NCI-H2171 treated with DMSO at 0.1 percent for 48 hours (cell line): Measurements from ENCODE around the gene RASSF8.

Experiments used
- DNase-seq: peaks from one replicate; lab custom pipeline; 2025; lab: John Stamatoyannopoulos, UW

The RASSF8 gene

DNA sequence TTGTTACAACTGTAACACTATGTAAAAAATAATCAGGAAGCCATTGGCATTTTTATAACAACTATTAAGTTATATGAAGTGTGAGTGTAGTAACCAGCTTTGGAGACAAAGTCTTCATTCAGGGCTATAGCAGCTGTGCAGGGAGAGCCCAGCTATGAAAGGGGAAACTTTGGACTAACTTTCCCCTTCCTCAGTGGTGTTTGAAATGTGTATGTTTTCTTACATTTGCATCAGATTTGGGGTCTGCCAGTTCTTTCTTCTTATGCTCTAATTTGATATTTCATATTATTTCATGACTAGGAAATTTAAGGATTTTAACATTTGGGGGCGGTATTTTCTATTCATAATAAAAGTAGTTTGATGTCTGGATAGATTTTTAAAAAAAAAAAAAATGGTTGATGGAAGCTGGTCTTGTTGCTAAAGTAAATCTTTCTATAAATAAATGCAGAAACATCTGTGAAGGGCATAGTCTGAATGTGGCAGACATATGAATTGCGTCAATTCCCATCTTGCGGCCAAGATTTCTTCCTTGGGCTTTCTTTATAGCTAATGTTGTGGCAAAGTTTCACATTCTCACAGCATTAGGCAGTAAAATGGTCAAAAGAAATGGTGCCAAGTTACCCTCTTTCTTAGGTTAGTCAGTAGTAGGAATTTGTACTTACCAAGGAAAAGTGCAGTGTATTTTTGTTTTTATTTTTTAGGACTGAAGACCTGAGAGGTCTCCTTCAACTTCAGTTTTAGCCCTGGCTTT is 35.6 kb downstream of the RASSF8 start:
- DNase-seq = no peak

DNA sequence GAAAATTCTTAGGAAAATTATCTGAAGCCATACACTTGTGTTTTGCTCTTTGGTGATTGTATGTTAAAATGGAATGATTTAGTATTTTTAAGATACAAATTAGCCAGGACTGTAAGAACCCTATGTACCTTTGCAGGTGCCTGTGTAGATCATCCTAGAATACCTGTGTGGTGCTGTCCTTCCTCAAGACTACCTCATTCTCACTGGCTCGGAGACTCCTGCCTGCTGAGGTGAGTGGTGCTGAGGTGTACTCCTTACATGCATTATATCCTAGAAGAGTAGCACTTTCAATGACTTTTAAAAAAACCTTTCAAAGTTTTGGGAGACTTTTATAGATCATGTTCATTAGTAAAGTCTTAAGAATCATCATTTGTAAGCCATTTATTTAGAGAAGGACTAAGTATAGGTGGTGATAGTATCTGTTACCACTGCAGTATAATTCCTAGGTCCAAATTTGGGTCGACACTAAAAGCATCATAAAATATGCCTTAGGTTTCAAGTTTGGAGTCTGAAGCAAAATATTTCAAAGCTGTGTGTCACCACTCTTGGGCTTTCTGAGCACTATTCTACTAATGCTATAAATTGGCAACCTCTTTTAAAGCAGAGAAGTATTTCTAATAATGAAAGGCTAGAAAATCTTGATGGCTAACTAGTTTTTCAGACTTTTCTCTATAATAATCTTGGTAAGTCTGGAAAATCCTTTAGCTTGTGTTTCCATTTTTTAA is 36.6 kb downstream of the RASSF8 start:
- DNase-seq = no peak

DNA sequence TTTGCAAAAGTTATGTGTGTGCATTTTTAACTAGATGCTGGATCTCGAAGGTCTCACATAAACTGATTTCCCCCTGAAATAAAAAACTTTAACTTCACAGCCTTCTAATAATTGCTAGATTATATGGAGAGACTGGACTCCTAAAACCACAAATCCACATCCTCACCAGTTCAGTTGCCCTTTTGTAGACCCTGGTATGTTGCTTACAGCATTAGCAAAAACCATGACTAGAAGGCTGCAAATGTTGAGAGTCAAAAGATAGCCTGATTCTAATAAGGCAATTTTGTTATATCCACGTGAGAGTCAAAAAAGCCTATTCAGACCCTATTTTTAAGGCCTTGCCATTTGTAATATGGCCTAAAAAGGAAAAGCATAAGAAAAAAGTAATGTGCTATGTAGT is 37.4 kb downstream of the RASSF8 start:
- no peak for DNase-seq

DNA sequence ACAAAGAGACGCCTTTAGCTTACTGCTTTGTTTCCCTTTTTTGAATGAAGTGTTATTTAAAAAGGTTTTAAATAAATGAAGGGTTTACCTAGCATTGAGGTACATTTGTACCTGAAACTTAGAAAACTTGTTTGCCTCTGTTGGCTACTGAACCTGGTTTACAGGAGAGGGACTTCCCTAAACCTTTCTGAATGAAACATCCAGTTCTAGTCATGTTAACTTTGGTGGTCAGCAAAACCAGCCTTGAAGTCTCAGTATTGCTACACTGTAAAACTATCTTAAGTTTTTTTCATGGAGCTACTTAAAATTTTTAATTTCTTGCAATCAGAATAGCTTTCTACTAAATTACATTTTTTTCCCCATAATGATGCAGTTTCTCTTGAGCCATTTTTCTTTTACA is 38.2 kb downstream of the RASSF8 start:
- no peak for DNase-seq

DNA sequence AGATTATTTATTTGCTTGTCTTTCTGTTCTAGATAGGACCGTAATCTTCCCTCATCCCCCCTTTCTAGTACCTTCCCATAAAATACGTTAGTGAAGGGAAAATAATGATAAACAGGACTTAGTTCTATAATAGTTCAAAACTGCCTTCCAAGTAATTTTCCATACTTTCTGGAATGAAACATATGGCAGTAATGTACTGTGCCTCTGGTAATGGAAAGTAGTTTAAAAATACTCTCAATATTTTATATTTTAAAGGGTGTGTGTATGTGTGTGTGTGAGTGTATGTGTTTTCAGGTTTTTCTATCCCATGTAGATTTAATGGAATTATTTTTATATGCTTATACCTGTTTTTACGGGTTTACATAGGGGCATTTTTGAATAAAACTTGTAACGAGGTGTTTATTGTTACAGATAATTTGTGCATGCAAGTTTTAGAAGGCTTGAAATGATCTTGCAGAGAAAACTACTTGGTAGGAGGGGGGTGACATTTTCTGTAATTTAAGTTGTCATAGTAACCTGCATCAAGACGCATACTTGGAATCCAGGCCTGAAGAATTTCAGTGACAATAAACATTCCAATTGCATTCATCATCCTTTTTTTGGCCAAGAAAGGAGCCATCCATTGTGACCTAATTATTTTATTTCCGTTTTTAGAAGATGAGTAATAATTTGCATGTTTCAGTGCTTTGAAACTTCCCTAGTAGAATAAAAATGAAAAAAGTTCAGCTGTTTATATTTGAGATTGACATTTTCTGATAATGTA is 38.9 kb downstream of the RASSF8 start:
- DNase-seq = no peak

DNA sequence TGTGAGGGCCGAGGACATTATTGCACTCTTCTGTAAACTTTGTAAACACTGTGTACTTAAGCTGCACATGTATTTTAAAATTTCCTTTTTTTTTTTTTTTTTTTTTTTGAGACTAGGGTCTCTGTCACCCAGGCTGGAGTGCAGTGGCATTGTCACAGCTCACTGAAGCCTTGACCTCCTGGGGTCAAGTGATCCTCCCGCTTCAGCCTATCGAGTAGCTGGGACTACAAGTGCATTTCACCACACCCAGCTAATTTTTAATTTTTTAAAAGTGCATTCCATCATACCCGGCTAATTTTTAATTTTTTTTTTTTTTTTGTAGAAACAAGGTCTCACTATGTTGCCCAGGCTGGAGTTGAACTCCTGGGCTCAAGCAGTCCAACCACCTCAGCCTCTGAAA is 42.4 kb downstream of the RASSF8 start:
- DNase-seq = no peak

DNA sequence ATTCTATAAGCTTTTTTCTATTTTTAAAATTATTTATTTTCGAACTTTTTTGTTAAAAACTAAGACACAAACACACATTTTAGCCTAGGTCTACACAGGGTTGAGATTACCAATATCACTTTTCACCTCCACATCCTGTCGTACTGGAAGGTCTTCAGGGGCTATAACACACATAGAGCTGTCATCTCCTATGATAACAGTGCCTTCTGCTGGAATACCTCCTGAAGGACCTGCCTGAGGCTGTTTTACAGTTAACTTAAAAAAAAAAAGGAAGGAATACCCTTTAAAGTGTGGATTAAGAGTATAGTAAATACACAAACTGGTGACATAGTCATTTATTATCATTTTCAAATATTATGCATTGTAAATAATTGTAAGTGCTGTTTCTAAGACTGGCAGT is 43.0 kb downstream of the RASSF8 start:
- no peak for DNase-seq

DNA sequence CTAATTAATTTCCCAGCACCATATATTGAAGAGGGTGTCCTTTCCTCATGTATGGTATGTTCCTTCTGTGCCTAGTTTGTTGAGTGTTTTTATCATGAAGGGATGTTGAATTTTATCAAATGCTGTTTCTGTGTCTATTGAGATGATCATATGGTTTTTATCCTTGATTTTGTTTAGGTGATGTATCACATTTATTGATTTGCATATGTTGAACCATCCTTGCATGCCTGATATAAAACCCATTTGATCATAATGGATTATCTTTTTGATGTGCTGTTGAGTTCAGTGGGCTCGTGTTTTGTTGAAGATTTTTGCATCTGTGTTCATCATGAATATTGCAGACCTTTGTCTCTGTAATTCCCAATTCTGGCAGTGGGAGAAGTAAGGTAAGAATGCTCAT is 44.6 kb downstream of the RASSF8 start:
- DNase-seq = no peak

DNA sequence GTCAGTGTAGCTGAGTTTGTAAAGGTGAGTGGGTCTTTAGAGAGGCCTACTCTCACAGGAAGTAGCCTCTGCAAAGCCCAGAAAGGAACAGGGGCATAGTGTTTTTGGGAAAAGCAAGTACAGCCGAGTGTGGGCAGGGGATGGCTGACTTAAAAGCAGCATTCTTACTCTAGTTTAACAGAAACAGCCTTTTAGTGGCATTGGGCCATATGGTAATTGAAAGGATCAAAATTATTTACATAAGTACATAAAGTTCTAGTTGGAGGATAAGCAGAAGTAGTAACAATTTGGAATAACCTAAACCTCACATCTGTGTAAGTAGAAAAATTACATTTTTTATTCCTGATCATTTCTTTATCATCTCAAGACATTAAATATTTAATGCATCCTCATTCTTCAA is 49.1 kb downstream of the RASSF8 start:
- no peak for DNase-seq

DNA sequence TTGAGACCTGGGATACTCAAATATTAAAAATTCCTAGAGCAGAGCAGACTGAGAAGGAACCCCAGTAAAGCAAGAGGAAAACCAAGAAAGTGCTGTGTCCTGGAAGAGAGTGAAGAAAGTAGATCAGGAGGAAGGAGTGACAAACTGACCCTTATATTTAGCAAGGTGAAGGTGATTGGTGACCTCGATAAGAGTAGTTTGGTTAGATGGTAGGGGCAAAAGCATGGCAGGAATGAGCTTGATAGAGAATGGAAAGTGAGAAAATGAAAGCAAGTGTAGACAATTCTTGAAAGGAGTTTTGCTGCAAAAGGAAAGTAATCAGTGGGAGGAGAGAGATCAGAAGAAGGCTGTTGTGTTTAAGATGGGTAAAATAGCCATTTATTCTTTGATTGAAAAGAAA is 51.1 kb downstream of the RASSF8 start:
- no peak for DNase-seq

DNA sequence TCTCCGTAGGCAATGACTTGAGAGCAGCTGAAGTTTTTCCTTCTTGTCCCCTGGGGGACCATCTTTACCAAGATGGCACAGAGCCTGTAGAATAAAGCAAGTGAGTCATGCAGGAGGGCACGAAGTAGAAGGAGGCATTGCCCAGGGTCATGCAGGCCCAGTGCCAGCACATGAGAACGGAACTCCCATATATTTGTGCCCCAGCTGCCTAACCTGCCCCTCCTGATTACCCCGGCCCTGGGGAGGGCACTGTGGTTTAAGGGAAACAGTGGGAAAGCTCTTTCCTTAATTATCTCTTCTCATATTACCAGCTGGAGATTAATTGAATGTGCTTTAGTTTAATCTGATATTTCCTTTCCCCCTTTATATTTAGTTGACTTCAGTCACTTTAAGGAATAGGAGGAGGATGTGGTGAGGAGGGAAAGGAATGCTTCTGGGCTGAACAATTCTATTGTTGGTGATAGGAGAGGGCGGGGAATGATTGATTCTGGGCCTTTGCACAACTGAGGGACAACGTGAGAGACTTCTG is 51.9 kb downstream of the RASSF8 start:
- DNase-seq = no peak

DNA sequence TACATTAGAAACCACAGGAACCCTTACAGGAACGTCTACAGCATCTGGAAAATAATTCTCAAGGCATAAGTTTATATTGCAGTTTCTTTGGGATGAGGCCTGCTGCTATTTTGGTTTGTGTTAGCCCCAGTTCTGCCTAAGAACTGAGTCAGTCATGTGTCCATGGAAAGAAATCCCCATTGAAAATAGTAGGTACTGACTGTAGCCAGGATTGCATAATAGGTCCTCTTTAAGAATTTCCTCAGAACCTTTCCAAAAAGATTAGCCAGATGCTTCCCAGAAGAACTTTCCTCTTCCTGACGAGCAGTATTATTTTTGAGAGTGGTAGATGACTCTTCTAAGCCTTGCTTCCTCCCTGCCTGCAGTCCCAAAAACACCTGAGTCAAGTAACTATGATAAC is 52.6 kb downstream of the RASSF8 start:
- no peak for DNase-seq

DNA sequence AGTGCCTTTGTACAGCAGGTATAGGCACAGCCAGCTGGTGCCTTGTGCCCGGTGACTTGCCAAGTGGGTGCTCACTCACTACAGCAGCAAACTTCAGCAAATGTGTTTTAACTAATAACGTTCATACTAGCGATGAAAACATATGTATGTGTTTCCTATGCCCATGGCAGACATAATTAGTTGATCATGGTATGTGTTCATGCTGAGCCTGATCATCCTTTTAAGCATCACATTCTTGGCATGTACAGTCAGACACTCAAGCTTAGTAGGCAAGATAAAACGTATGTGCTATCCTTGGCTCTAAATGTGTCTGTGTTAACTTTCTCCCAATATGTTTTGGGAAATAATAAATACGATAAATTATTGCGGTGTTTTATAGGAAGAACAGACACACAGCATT is 55.6 kb downstream of the RASSF8 start:
- DNase-seq = no peak

DNA sequence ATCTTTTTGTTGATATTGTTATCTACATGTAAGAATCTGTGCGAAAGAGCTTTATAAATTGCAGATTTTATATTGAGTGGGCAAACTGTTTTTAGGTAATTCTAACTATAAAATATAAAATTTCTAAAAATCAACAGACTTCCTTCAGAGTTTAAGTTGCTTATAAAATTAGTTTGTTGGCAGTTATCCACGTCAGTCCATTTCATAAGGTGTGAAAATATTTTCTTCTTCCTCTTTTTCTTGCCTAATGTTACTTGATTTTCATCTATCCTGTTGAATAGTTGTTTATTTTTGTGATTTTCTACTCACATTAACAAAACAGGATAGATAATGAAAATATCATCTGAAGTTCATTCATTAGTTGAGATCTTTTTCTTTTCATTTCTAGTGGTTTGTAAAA is 58.0 kb downstream of the RASSF8 start:
- DNase-seq = no peak

DNA sequence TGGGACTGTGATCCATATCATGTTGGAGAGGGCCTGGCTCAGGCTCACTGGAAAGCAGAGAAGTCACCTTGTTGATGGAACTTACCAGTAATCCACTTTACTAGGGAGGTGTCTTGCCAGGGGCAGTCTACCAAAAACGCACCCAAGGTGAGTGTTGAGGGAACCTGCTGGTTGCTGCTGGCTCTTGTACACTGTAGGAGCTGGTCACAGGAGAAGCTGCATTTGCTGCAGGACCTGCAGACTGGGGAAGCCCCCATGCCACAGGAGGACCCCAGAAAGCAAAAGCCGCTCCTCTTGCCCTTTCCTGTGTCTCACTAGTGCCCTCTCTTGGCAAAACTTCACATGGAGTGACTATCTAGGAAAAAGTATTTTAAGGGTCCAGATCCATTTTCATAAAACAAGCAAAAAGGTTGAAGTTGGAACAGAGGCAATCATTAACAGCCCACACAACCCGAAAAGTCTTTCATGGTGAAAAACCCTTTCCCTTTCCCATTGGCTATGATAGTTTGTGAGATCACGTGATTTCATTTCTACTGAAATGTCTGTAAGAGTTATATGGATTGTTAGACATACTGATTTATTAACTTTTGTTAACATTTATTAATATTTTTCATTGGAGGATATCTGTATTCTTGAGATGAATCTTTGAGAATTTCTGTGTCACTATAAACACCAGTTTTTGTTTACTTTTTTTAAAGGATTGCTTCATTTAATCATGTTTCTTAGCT is 59.2 kb downstream of the RASSF8 start:
- DNase-seq = no peak

DNA sequence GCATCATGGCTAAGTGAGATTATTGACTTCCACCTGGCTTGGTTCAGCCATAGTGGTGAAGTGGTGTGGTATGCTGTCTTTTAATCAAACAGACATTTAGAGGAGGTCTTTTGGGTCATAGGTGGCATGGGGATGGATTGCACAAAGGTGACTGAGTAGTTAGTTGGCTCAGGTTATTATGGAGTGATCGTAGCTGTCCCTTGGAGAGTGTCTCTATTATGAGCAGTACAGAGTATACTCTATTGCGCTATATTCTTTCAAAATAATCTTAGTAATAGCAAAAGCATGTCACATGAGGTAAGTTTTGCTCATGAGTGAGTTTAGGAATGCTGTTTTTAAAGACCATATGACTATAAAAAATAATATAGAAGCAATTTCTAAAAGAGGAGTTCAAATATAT is 60.4 kb downstream of the RASSF8 start:
- no peak for DNase-seq

DNA sequence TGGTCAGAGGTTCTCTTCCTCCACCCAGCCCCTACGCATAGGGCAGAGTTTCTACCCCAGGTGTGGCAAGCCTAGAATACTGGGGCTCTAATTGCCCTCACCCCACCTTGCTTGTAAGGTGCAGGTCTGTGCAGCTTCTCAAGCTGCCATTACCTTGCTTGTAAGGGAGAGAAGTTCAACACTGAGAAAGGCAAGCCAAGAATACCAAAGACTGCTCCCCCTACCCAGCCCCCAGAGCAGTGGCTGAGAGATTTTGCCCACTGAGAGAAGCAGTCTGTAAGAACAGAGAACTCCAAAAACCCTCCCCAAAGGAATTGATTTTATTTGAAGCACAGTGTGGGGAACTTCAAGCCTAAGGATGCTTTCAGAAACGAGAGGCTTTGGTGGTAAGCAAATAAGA is 63.1 kb downstream of the RASSF8 start:
- no peak for DNase-seq

DNA sequence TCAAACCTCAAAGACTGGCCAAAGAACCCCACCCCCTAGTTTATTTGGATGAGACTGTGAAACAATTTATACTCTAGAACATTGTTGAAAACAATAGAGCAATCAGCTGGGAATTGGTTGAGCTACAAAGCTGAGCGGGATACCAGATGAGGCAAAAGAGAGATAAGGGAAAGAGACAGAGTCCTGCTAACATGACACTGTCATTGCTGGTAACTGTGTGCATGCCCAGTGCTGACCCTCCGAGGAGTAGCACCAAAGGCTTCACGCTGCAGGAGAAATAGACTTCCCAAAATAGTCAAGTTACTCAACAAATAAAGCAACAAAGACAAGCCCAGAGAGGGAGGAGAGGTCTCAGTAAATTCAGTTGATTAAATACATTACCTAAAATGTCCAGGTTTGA is 63.6 kb downstream of the RASSF8 start:
- DNase-seq = no peak

DNA sequence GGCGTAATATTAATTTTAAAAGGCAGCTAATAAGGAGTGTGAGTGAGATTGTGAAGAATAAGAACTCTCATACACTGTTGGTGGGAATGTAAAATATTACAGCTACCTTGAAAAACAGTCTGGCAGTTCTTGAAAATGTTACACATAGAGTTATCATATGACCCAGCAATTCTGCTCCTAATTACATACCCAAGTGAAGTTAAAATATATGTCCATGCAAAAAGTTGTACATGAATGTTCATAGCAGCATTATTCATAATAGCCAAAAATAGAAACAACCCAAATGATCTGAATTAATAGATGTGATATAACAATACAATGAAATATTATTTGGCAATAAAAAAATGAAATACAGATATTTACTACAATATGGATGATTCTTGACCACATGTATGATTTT is 68.2 kb downstream of the RASSF8 start:
- DNase-seq = no peak

DNA sequence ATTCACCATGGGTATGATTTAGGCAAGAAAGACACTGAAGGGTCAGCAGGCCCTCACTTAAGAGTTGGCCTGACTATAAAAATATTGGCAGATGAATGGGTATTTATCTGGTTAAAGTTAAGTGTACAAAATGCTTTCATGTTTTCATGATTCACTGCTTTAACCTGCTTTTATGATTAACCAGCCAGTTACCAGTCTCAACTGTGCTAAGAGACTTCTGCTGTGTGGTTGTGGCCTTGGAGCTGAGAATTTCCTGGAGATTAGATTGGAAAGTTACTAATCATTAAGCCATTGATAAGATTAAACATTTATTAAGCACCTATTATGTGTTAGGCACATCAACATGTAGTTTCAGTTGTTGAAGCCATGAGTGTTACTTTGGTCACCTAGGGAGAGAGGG is 68.9 kb downstream of the RASSF8 start:
- DNase-seq = no peak

DNA sequence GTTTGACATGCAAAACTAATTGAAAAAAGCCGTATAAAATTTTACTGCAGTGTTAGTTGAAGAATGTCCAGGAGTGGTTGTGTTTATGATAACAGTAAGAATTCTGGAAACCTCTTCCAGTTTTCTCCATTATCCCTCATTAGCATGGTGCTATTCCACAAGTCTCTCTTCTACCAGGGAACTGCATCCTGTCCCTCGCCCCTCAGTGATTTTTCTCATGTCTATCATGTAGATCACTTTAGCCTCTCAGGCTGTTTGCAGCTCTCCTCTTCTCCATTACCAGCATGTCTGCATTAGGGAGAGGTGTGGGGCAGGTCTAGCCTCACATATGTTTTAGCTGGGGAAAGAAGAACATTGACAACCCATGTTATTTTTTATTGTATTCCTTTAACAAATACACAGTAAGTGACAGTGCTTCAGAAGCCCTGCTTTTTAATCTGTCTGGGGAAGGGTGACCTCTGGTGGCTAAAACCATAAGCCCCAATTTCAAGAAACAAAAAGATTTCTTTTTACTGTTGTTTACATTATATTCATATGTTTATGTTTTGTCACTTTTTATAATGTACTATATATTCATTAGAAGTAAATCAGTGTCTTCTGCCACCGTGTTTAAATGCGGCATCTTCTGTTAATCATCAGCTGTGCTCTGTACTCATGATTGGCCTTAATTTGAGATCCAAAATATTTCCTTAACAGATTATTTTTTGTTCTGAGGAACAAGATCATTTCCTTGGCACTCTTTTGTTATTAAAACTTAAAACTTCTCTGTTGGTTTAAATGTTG is 70.7 kb downstream of the RASSF8 start:
- DNase-seq = peak; percentile 29

DNA sequence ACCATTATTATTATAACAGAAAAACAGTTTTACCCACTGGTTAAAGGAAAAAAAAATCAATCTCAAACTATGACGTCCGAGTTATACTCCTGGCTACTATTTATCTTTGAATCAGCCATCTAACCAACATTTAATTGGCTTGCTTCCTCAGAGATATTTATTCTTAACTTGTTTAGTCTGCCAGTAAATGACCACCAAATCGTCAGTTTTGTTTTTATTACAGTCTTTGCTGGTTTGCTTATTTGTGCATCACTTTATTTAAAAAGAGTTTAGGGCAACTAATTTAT is 71.2 kb downstream of the RASSF8 start:
- no peak for DNase-seq
